HG03575 (cell line): ENCODE measurements around the gene CROCC2.

Experiments
- ATAC-seq: cut with Tn5 transposase; IDR thresholded peaks from one replicate; pipeline ENCODE4 v1.9.1; 2021; ENCODE audit not compliant: unreplicated experiment, insufficient number of reproducible peaks, low FRiP score; ENCODE audit errors: extremely low read depth

Gene CROCC2

DNA sequence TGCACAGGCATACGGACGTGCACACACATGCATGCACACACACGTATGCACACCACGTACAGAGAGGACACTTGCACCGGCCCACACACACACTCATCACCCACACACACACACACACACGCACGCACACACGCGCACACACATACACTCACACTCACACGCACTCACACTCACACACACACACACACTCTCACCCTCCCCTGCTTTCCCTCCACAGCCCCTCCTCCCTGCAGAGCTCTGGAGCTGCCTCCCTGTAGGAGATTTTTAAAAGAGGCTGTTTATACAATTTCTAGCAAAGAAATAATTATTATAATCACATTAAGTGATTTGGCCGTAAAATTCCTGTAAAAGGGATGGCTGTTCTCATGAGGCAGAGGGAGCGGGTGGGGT, 55.8 kb downstream of the CROCC2 start:
- no peak for ATAC-seq

- no peak for ATAC-seq
These were observed 56.3 kb downstream of the CROCC2 start for GRCh38 chr2:240962300-240963064.

GRCh38 chr2:240963065-240963867, 57.1 kb downstream of the CROCC2 start:
- ATAC-seq, result no peak

GRCh38 chr2:240963868-240964703, 58.0 kb downstream of the CROCC2 start:
- ATAC-seq, result no peak

DNA sequence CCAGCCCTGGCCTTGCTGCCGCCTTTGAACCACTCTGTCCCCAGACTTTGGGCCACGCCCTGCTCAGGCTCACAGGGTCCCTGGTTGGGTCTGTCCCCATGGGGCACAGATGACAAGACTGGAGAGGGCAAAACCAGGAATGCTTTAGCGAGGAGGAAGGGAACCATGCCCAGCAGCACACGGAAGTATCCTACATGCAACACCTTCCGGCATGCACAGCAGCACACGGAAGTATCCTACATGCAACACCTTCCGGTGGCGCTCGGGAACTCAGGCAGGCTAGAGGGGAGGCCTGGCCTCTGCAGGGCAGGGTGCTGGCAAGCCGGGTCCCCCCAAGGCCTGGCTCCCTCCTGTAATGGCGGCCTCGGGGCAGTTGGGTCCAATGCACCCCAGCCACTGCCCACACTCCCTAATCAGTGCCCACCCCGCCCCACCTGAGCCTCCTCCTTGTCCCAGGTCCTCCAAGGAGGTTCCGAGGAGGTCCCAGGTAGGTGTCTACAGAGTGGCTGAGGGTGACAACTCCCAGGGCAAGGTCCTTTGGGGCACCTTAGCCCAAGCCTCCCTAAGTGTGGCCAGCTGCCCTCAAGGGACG, 58.7 kb downstream of the CROCC2 start:
- no peak for ATAC-seq

DNA sequence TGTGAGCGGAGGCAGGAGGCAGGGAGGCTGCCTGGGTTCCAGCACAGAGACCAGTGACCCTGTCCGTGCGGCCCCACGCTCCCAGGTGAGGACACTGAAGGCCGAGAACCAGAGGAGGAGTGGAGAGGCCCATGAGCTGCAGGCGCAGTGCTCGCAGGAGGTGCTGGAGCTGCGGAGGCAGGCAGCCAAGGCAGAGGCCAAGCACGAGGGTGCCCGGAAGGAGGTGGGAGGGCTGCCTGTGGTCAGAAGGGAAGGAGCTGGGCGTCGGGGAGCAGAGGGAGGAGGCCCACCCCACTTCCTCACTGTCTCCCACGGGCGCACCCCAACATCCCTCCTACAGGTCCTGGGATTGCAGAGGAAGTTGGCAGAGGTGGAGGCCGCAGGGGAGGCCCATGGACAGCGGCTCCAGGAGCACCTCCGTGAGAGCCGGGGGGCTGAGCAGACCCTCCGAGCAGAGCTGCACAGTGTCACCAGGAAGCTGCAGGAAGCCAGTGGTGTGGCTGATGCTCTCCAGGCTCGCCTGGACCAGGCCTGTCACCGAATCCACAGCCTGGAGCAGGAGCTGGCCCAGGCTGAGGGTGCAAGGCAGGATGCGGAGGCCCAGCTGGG, 59.3 kb downstream of the CROCC2 start:
- ATAC-seq, result no peak

DNA sequence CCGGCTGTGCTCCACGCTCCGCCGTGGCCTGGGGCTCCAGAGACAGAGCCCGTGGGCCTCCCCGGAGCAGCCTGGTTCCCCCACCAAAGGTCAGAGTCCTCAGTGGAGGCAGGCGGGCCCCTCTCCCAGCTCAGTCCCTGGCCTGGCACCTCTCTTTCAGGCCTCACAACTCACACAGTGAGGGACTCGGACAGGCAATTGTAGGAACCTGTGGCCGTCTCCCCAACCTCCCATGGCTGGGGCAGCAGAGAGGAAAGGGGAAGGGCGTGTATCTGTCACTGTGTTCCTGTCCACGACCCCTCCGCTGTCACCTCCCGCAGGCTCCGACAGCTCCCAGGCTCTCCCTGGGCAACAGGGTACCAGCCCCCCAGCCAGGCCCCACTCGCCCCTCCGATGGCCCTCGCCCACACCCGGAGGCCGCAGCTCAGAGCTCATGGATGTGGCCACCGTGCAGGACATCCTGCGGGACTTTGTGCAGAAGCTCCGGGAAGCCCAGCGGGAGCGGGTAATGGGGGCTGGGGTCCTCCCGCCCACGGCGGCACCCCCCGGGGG, 59.8 kb downstream of the CROCC2 start:
- ATAC-seq, result no peak

DNA sequence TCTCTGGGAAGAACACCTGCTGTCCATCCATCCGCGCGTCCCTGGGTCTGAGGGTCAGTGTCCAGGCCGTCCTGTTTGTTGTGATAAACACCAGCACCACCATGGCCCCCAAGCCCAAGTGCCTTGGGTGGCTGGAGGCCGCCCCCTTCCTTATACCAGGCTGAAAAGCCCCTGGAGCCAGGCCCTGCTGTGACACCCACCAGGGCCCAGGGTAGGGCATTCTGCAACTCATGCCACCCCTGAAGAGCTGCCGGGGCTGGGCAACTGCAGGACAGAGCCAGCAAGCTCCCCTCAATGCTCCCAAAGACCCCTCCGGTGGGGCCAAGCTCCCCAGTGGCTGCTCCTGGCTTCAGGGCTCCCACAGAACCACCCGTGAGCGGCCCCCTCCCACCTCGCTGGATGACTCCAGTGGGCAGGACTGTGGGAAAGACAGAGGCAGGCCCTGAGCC, 60.3 kb downstream of the CROCC2 start:
- no peak for ATAC-seq

DNA sequence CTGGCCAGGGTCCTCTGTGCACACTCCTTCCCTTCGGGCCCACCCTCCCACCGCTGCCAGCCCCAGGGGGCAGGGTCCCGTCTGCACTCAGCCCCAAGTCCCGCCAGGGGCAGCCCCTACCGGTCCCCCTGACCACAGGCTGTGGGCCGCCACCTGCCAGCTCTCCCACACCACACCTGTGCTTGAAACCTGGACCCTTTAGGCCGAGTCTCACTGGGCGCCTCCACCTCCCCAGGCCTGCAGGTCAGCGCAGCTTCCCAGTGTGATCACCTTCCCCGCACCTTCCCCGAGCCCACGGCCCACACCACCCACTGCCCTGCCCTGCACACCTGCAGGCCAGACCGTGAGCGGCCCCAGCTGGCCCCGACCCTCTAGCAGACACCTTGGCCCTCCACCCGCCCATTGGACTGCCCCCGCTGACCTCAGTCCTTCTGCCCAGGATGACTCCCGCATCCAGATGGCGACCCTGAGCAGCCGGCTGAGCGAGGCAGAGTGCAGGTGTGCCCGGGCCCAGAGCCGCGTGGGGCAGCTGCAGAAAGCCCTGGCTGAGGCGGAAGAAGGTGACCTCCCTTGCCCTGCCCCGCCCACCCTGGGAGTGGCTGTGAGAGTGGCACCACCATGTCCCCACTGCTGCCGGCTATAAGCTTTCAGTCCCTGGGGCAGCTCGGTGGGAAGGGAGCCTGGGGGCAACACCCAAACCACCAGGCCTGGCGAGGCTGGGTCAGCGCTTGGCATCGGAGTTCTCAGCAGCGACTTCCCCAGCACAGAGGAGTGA, 61.0 kb downstream of the CROCC2 start:
- ATAC-seq, result no peak

DNA sequence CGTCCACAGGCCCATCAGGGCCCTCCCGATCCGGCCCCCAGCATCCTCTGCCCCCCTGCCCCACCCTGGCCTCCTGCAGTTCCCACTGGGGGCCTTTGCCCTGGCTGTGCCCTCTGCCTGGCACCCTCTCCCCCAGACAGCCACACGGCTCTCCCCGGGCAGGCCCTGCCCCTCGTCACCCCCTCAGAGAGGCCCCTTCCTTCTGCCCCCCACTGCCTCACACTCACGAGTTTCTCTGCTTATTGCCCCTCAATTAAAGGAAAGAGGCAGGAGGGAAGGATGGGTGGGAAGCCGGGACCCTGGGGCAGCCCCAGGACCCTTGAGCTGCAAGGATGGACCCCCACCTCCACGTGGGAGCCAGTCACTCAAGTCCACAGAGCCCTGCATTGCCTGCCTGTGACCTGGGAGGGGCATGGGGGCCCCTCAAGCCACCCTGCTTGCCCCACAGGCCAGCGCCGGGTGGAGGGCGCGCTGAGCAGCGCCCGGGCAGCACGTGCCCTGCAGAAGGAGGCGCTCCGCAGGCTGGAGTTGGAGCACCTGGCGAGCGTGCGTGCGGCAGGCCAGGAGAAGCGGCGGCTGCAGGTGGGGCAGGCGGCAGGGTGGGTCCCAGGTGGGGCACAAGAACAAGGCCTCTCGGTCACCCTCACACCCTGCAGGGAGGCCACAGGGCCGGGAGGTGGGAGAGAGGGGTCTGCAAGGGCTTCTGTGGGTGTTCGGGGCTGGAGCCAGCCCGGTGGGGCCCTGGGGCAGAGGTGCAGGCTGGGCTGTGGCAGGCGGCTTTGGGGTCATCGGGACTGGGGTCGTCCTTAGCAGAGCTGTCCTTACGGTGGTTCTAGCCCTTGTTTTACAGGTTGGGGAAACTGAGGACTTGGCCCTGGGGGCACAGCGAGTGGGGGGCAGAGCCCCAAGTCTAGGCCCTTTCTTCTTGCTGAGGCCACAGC, 61.8 kb downstream of the CROCC2 start:
- ATAC-seq, result no peak

DNA sequence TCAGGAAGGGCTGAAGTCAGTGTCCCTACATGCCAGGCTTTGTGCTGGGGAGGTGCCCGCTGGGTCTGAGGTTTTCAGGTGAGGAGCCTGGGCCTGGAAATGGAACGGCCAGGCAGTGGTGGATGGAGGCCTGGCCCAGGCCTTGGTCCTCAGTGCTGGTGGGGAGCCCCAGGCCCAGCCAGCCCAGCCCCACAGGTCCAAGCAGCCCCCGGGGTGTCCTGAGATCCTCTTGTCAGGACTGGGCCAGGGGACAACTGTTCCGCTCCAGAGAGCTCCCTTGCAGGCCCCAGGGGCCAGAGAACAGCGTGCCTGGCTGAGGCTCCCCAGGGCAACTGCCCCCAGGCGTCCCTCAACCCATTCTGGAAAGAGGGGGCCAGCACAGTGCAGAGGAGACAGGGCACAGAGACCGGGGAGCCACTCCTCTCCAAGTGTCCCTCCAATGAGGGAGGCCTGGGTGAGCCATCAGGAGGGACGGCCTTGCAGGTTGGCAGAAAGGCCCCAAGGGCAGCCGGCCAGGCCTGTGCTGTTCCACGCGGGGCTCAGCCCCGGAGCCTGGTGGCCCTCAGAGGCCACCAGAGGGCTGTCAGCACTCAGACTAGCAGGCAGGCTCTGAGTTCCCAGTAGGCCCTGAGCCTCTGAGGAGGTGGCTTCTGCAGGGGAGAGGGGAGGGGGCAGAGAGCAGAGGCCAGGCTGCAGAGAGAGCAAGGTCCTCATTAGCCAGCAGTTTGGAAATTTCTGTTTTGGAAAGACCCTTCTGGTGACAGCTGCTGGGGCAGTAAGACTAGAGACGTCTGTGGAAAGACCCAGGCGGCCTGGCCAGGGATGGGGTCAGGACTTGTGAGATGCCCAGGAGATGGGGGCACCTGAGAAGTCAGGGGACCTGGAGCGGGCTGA, 62.8 kb downstream of the CROCC2 start:
- ATAC-seq, result no peak

- ATAC-seq, result no peak
These were observed 64.0 kb downstream of the CROCC2 start for GRCh38 chr2:240970104-240970503.

DNA sequence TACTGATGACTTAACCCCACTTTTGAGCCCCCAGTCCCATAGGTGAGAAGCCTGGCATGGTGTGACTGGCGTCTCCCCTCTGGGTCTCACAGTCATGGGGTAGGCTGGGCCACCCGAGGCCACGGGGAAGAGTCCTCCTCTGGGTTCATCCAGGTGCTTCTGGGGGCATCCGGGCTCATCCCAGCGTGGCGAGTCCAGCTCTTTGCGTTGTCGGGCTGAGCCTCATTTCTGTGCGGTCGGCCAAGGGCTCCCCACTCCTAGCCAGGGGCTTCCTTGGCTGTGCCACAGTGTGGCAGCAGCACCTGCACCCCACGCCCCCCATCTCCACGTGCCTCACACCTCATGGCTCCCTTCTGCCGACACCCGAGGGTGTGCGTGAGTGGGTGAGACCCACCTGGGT, 64.7 kb downstream of the CROCC2 start:
- ATAC-seq, result no peak

DNA sequence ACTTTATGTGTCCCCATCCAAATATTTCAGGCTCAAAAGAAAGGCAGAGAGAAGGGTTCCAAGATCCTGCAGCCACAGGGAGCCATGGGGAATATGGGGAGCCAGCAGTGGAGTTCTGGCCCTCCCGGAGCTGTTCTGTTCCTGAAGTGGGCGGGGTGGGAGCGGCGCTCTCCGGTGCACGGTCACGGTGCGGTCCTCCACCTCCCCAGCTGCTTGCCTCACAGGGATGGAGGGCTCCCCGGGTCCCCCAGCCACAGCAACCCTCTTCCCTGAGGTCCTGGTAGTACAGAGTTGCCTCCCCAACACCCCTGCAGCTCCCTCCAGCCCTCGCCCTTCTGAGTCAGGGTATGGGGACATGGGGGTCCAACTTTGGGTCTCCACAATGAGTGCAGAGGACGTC, 66.1 kb downstream of the CROCC2 start:
- ATAC-seq, result no peak

GRCh38 chr2:240972636-240973521, 66.7 kb downstream of the CROCC2 start:
- ATAC-seq, result no peak
